Sigmoid colon (tissue), 4 donors: ENCODE measurements around the gene SPRR5.

Experiments
- EP300 ChIP-seq, 4 donors: sonication (generic); formaldehyde crosslinking; IDR thresholded peaks; one replicate each; pipeline ENCODE4 v1.6.1; 2017; ENCODE audit warnings: antibody characterized with exemption in 4 of 4
- POLR2A ChIP-seq, 2 donors: fragments of 450-650 bp; IDR thresholded peaks; one replicate each; pipeline ENCODE4 v1.6.1; 2016; ENCODE audit warnings: antibody characterized with exemption in 2 of 2, mild to moderate bottlenecking in 2 of 2, moderate library complexity in 2 of 2
- POLR2AphosphoS5 ChIP-seq, 4 donors: sonication (generic); formaldehyde crosslinking; IDR thresholded peaks; one replicate each; pipeline ENCODE4 v1.6.1; 2017; ENCODE audit warnings: antibody characterized with exemption in 4 of 4
- TF ChIP-seq, protein P1 (sequence below), 4 experiments: fragments of 450-650 bp in 3 of 4; fragments of 200-600 bp in 1 of 4; IDR thresholded peaks; one replicate each; pipeline ENCODE4 v1.5.1; 2016 to 2019; ENCODE audit warnings: antibody characterized with exemption in 4 of 4, mild to moderate bottlenecking in 3 of 4, moderate library complexity in 2 of 4

- TF ChIP-seq, protein P1, sequence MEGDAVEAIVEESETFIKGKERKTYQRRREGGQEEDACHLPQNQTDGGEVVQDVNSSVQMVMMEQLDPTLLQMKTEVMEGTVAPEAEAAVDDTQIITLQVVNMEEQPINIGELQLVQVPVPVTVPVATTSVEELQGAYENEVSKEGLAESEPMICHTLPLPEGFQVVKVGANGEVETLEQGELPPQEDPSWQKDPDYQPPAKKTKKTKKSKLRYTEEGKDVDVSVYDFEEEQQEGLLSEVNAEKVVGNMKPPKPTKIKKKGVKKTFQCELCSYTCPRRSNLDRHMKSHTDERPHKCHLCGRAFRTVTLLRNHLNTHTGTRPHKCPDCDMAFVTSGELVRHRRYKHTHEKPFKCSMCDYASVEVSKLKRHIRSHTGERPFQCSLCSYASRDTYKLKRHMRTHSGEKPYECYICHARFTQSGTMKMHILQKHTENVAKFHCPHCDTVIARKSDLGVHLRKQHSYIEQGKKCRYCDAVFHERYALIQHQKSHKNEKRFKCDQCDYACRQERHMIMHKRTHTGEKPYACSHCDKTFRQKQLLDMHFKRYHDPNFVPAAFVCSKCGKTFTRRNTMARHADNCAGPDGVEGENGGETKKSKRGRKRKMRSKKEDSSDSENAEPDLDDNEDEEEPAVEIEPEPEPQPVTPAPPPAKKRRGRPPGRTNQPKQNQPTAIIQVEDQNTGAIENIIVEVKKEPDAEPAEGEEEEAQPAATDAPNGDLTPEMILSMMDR (IDR thresholded peaks at IDR 0.05) = no peak
- TF ChIP-seq POLR2A (IDR thresholded peaks at IDR 0.05) (no peak), EP300 (IDR thresholded peaks at IDR 0.05) (no peak), POLR2AphosphoS5 (IDR thresholded peaks at IDR 0.05) (no peak)
These were observed 5.8 kb upstream of the SPRR5 start for GRCh38 chr1:152941037-152941711.
